Ascending aorta (tissue), 2 donors: ENCODE results near the gene MIB2. TPM values are rescaled to one million over a fixed set of nuclear protein-coding genes. Genes with fewer than 3 reads are reported as not detected.

Source experiments
- DNase-seq, 2 donors: peaks; one replicate each; pipeline ENCODE4 v3.0.0-alpha.2; 2019; ENCODE audit warnings: low spot score in 2 of 2
- H3K27ac ChIP-seq, 2 donors: fragments of 200-600 bp; sonication (generic); one replicate each; pipeline ENCODE4 v1.5.1; 2016 to 2017; ENCODE audit warnings: mild to moderate bottlenecking in 1 of 2
- H3K27me3 ChIP-seq: fragments of 200-600 bp; sonication (generic); one replicate; pipeline ENCODE4 v1.5.1; 2017
- H3K36me3 ChIP-seq, 2 donors: fragments of 200-600 bp; sonication (generic); one replicate each; pipeline ENCODE4 v1.5.1; 2016
- H3K4me1 ChIP-seq, 2 donors: fragments of 200-600 bp; sonication (generic); one replicate each; pipeline ENCODE4 v1.5.1; 2016 to 2017; ENCODE audit warnings: mild to moderate bottlenecking in 1 of 2
- H3K4me3 ChIP-seq, 2 donors: fragments of 200-600 bp; sonication (generic); one replicate each; pipeline ENCODE4 v1.5.1; 2016 to 2017; ENCODE audit warnings: mild to moderate bottlenecking in 1 of 2
- H3K9me3 ChIP-seq, 2 donors: fragments of 200-600 bp; sonication (generic); one replicate each; pipeline ENCODE4 v1.5.1; 2016
- CTCF ChIP-seq, 3 experiments: fragments of 200-600 bp in 2 of 3; fragments of 450-650 bp in 1 of 3; sonication (generic) in 2 of 3; IDR thresholded peaks; one replicate each; pipeline ENCODE4 v1.5.1; 2016 to 2019; ENCODE audit warnings: antibody characterized with exemption in 3 of 3, mild to moderate bottlenecking in 1 of 3, moderate library complexity in 1 of 3
- intact Hi-C: fragments of 100-400 bp; cut with DNase I; formaldehyde crosslinking; loops from one replicate; pipeline ENCODE4 v1.15.1; 2023
- total RNA-seq: library from RNA; depleted of rRNA; stranded (reverse); fragments of >200 nt; gene quantifications from one replicate; pipeline ENCODE4 v1.1.0, GENCODE V29; 2016

The MIB2 gene
- total RNA-seq, 1 donor from 2014 or later = 96.9 TPM

GRCh38 chr1:1626207-1627141 lies 11.2 kb downstream of the MIB2 start:
- Histone ChIP-seq H3K27me3 (no peaks in the 10 kb centered on the region), H3K9me3 (no peaks in the 10 kb centered on the region), H3K4me3 (no peak overlapping the region), H3K27ac (no peak overlapping the region), H3K36me3 (peaks cover 6 to 31% of the 10 kb centered on the region in 2 donors), H3K4me1 (no peaks in the 10 kb centered on the region)
- DNase-seq = no peak
- intact Hi-C loops = no loop called here
- no peak for TF ChIP-seq CTCF (IDR thresholded peaks at IDR 0.05)

GRCh38 chr1:1627261-1627828 lies 12.0 kb downstream of the MIB2 start:
- Histone ChIP-seq H3K27me3 (no peaks in the 10 kb centered on the region), H3K27ac (no peak overlapping the region), H3K36me3 (peaks cover 6 to 31% of the 10 kb centered on the region in 2 donors), H3K4me1 (peaks cover 0 to 3% of the 10 kb centered on the region in 2 donors), H3K4me3 (no peak overlapping the region), H3K9me3 (no peaks in the 10 kb centered on the region)
- intact Hi-C loops = no loop called here
- DNase-seq = no peak
- no peak for TF ChIP-seq CTCF (IDR thresholded peaks at IDR 0.05)

- no peak for TF ChIP-seq CTCF (IDR thresholded peaks at IDR 0.05)
- Histone ChIP-seq H3K27me3 (no peaks in the 10 kb centered on the region), H3K36me3 (peaks cover 6 to 31% of the 10 kb centered on the region in 2 donors), H3K27ac (no peak overlapping the region), H3K9me3 (no peaks in the 10 kb centered on the region), H3K4me1 (peaks cover 0 to 3% of the 10 kb centered on the region in 2 donors), H3K4me3 (no peak overlapping the region)
- DNase-seq = no peak
- intact Hi-C loops = no loop called here
These were observed 12.8 kb downstream of the MIB2 start for GRCh38 chr1:1627829-1628753.

GRCh38 chr1:1628754-1629429 lies 13.6 kb downstream of the MIB2 start:
- Histone ChIP-seq H3K27me3 (no peaks in the 10 kb centered on the region), H3K9me3 (no peaks in the 10 kb centered on the region), H3K36me3 (peaks cover 6 to 29% of the 10 kb centered on the region in 2 donors), H3K4me1 (peaks cover 0 to 3% of the 10 kb centered on the region in 2 donors), H3K27ac (no peak overlapping the region), H3K4me3 (peak overlapping the region in 1 of 2 donors; percentile 13)
- TF ChIP-seq CTCF (IDR thresholded peaks at IDR 0.05) = no peak
- intact Hi-C loops = no loop called here
- DNase-seq = no peak
